GM19328 (cell line): ENCODE results near the gene PITX1.
"Not testable (repeated sequence)": the region's sequence is repeated elsewhere in the genome, so short reads cannot be mapped to it uniquely, and the experiment has no call there.

Experiments
- ATAC-seq: cut with Tn5 transposase; IDR thresholded peaks from one replicate; pipeline ENCODE4 v1.9.1; 2021; ENCODE audit warnings: mild to moderate bottlenecking, moderate library complexity; ENCODE audit not compliant: unreplicated experiment

PITX1 gene

DNA sequence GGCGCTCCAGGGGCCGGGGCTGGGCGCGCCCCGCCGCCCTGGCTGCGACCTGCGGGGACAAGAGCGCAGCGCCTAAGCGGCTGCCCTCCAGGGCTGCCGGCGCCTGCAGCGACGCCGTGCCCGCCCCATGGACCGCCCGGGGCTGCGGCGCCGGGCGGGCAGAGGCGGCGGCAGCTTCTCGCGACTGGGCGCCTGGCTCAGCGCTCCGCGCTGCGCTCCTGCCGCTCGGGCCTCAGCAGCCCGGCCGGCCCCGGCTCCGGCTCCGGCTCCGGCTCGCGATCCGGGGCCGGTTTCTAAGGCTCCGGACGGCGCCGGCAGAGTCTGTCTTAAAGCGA, at the start of gene PITX1:
Gene PITX1, minus strand, starts transcription at position 328 of the 335 bp plus-strand sequence. CDS start 347 bp downstream, outside the sequence.
- ATAC-seq = no peak

DNA sequence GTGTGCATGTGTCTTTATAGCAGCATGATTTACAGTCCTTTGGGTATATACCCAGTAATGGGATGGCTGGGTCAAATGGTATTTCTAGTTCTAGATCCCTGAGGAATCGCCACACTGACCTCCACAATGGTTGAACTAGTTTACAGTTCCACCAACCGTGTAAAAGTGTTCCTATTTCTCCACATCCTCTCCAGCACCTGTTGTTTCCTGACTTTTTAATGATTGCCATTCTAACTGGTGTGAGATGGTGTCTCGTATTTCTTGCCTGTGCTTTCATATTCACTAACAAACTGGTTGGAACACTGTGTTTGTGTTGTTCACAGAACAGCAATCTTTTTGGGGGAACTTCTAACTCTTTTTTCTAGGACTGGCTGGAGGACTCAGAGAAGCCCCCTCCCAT, 49.3 kb upstream of the PITX1 start:
- ATAC-seq = not testable (repeated sequence)

DNA sequence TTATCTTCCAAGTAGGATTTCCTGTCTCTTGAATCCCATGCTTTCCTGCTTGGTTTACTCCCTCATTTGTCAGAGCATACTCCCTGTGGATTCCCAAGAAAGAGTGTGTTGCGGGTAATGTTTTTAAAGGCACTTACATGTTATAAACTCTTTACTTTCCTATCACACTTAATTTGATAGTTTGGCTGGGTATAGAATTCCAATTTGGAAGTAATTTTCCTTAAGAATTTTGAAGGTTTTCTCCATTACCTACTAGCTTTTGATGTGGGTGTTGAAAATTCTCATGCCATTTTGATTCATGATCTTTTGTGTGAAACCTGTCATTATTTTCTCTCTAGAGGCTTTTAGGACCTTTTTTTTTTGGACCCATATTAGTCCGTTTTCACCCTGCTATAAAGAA, 47.2 kb upstream of the PITX1 start:
- ATAC-seq = no peak

DNA sequence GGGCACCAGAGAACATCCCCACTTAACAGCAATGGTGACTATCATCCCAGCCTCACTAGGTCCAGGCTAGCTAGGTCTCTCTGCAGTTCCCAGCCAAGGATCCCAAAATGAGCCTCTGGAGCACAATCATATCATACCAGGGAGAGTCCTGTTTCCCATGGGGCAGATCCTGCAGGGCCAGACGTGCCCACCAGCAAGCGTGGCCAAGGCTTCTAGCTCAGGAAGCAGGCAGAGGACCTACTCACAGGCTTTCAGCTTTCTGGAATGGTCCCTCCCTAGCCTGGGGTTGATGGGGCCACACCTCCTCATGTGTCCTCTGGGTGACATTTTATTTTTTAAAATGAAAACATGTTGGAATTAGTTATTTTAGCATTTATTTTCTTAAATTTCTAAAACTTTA, 45.7 kb upstream of the PITX1 start:
- ATAC-seq = no peak

DNA sequence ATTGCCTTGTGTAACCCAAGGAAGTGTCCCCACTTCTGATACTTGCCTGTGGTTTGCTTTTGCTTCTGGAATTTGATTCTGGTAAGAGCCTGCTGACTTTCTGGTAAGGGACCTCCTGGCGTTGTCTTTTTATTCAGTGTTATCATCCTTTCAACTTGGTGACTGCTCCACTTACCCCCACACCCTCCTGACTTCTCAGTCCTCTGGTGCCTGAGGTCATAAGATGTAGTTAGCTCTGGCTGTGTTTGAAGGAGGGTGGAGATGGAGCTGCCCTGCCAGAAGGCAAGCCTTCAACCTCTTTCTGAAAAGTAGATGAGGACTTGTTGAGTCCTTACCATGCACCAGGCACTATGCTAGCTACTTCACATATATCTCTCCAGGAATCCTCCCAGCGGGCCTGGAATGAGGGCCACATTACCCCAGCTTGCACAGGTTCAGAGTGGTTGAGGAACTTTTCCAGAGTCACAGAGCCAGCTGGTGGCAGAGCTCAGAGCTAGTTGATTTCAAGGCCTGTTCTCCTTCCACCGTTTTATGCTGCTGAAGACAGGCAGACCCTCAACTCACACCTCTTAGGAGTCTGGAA, 45.2 kb upstream of the PITX1 start:
- no peak for ATAC-seq

DNA sequence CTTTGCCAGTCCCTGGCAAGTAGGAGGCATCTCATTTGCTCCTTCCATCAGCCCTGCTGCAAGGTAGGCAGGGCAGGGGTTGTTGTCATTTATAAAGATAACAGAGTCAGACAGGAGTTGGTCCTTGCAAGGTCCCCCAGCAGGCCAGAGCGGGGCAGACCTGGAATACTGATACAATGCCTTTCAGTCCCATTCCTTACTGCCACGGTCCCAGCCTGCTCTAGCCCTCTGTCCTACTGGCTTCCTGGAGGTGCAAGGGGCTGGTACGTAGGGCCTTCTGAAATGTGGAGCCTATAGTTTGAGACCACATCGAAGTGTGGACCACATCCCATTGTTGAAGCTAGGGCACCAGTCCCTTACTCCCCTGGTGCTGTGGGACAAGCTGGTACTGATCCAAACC, 42.8 kb upstream of the PITX1 start:
- ATAC-seq = no peak

DNA sequence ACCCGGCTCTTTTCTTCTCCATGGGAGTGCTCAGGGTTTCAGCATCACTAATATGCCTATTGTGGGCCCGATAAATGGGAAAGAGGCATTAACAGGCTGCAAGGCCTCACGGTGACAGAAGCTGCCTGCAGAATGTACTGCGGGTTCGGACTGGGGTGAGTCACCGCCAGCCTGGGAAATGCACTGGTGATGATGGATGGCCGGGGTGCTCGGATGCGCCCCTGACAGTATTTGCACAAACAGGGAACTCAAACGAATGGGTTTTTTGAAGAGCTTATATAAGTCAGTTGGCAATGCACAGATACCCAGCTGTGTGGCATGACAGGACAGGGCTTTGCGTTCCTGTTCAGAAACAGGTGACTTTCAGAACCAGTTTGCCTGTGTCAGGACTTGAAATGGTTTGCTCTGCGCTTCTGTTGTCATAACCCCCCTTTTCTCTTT, 42.0 kb upstream of the PITX1 start:
- no peak for ATAC-seq

DNA sequence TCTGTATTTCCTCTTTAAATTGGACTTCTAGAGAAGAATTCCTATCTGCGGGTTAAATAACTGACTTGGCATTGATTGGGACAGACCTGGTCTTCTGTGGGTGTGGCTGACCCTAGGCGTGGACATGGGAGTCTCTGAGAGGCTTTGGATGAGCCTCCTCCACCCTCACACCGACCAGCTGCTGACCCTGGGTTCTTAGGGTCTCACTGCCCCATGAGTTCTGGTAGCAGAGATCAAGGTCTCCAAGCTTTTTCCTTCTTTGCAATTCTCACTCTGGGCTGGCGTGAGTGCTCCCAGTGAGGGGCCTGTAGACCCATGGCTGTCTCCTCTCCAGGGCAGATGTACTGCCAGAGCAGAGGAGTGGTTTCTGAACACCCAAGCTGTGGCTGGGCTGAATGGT, 41.6 kb upstream of the PITX1 start:
- ATAC-seq = no peak

DNA sequence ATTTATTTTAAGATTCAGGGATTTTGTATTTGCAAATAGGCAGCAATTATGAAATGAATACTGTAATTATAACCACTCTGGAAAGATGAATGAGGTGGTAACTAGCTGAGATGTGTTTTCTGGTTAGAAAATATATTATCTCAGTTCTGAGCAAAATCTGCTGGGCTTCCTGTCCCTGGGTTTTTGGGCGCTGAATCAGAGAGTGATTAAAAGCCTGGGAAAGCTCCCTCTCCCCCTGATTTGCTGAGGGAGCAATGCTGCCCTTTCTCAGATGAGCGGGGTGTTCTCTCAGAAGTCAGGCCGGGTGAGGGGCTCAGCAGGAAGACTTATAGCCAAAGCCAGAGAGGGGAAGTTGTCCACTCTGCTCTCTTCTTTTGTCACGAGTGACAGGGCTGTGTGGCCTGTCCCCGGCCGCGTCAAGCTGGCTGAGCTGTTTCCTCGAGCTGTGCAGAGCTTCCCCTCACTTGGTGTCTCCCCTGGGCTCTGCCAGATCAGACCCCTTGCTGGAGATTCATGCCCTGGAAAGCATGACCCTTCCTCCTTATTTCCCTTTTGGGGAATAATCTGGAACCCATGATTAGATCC, 39.8 kb upstream of the PITX1 start:
- no peak for ATAC-seq

DNA sequence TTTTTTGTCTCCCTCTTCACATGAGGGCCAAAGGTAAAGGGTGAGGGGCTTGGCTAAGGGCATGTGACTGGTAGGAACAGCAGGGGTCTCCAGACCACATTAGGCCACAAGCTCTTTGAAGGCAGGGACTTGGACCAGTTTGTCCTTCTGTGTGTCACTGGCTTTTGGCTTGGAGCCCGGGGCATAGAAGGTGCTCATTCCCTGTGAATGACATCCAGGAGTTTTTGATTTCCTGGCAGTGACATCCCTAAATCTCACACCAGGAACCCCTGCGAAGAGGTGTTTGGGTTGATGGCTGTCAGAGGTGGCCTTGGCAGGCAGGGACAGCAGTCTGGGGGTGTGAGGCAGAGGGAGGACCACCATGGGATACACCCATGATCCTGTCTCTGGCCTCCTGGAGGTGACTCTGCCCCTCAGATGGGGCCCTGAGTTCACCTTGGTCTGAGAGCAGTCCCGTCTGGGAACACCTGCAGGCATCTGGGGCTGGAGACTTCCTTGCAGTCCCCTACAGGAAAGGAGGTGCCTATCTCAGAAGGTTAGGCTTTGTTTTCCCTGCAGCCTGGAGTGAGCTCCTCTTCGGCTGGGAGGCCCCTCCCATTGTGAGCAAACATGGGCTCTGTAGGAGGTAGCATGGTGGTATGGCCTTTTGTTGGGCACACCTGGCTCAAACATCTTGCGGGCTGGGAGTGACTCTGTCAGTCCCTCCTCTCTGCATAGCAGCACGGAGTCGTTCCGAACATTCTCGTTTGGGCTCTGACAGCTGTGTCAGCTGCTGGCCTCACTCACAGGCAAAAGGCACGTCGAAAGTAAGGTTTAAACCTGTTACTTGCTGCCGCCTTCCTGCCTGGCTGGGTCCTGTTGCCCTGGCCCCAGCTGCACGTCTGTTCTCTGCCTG, 38.6 kb upstream of the PITX1 start:
- ATAC-seq = no peak

DNA sequence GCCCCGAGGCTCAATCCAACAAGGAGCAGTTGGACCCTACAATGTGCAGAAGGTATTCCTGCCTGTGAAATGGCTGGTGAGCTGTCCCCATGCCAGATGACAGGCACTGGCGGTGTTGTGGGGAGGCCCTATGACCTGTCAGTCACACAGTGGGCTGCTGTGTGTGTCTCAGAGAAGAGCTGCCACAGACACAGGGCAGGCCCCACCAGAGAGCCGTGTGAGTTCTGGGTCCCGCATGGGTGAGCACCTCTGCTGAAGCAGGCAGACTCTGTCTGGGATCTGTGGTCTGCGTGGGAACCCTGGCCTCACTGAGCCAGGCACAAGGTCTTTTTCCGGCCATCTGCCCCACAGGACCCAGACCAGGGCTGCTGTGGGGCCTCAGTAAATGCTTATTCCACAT, 37.3 kb upstream of the PITX1 start:
- ATAC-seq = no peak

DNA sequence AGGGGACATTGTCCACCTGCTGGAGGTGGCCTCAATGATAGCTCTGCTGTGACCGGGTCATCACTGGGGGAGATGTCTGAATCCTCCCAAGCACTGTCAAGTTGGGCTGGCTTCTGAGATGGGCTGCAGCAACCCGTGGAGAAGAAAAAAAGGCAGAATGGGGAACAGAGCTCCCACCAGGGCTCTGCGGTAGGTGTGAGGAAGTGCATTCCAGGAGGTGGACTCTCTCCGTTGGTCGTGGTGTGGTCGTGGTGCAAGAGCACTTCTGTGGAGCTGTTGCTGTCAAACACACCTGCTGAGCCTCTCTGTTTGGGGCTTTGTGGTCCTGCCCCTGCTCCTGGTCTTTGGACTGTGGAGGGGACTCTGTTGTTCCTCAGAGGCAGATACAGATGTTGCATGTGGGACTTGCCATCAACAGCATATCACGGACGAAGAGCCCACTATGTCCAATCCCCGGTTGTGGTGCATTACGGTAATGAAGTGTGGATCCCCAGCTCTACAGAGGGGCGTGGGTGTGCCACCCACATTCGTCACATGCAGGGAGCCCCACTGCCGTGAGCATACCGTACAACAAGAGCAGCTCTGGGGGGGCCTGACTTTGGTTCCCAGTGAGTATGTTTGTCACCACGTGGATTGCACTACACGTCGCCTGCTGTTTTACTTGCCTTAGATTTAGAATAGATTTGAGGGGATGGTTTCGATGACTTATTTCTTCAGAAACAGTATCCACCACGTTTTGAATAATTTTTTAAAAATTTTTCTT, 36.0 kb upstream of the PITX1 start:
- no peak for ATAC-seq

DNA sequence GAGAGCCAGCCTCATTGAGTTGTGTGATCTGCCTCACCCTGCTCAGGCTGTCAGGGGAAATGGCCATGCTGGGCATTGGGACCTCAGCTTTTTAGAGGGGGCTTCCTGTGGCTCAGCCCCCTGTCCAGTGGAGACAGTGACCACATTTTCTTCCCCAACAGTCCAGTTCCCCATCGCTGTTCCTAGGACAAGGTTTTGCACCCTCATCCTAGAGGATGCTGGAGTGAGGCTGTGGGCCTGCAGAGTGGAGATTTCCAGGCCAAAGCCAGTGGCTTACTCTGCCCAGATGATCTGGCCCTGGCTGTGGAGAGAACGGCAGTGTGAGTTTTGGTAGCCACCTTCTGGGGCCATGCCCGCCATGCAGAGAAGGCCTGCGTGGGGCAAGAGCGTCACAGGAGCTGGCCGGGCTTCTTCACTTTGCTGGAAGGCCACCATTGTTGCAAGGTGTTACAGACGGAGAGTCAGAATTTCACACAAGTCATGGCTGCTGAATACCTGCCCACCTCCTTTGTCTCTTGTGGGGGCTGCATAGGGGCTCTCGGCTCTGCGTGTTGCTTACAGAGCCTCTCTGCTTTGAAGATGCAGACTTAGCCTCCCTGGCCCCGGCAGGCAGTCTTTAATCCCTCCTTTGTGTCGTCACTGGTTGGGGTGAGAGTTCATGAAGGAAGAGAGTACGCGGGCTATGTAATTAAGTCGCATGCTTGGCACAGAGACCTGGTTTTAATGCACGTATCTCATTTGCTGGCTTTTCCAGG, 35.2 kb upstream of the PITX1 start:
- ATAC-seq = no peak

DNA sequence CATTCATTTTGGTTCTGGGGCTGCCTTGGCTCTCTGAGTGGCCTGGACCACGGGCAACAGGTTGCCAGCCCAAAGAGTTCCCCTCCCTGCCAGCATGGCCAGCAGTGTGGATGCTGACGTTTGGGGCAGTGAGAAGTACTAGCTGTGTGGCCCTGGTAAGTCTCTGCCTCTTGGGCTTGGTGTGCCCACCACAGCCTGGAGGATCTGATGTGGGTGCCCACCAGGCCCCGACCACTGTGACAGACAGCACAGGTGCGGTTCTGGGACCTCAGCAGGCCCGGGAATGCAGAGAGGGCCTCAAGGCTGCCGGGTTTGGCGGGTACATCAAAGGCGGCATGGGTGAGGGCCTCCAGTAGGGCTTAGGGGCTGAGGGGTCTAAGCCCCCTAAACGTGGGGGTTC, 33.6 kb upstream of the PITX1 start:
- ATAC-seq = no peak

DNA sequence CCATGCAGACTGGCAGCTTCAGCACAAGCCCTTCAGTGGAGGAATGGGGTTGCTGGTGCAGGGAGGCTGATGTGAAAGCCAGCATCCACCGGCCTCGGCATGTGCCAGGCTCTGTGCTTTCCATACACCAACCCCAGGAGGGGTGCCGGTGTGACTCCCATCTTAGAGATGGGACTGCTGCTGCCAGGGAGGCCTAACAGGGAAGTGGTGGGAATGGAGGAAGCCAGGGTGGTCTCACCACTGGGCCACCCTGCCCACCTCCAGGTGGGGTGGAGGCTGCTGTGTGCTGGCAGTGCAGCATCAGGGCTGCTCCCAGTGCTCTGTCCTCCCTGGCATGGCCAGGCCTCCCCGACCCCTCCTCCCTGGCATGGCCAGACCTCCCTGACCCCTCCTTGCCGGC, 32.8 kb upstream of the PITX1 start:
- ATAC-seq = no peak

DNA sequence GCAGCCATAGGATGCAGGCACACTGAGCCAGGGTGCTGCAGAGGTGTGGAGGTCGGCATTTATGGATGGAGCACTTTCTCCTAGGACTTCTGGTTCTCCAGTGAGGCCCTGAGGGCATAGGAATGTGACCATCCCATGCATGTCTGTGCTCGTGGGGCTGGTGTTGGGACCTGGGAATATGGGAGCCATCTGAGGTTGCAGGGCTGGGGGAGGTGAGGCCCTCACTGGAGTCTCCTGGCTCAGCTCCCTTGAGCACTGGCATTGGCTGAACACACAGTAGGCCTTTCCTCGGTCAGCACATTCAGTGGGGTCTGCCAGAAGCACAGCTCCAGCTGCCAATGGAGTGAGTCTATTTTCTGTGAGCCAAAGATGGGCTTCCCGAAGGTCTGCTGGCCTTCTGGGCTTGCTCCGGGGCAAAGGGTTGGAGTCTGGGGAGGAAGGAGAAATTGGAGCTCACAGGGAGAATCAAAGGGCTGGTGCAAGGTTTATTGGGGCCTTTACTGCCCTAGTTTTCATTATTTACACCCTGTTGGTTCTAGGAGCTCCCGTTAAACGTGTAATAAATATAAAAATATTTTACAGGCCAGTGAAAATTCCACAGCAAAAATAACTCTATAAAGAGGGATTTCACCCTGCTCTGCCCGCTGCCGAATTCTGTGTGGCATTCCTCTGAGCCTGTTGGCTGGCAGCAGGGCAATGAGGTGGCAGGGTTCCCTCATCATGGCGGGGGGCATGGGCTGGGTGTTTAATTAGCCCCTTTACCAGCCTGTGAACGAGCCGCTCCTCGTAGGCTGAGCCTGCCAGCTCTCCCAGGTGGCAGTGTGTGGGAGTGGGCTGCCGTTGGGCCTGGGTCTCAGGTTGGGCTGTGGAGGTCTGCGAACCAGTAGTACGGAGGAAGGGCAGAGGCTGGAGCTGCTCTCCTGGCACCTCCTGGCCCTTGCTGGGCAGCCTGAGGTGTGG, 31.6 kb upstream of the PITX1 start:
- ATAC-seq = no peak

DNA sequence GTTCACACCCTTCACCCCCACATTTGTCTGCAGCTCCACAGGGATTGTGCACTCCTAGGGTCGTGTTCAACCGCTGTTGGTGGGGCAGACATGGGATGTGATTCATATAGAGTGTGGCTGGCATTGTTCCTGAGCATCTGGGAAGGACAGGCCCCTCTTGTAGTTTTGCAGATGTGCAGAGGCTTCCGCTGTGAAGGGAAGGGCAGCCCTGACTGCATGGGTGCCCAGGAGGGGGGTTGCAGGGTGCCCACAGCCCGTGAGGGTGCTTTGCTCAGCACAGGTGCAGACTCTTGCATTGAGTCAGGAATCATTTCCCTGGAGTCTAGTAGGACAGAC, 30.2 kb upstream of the PITX1 start:
- no peak for ATAC-seq

DNA sequence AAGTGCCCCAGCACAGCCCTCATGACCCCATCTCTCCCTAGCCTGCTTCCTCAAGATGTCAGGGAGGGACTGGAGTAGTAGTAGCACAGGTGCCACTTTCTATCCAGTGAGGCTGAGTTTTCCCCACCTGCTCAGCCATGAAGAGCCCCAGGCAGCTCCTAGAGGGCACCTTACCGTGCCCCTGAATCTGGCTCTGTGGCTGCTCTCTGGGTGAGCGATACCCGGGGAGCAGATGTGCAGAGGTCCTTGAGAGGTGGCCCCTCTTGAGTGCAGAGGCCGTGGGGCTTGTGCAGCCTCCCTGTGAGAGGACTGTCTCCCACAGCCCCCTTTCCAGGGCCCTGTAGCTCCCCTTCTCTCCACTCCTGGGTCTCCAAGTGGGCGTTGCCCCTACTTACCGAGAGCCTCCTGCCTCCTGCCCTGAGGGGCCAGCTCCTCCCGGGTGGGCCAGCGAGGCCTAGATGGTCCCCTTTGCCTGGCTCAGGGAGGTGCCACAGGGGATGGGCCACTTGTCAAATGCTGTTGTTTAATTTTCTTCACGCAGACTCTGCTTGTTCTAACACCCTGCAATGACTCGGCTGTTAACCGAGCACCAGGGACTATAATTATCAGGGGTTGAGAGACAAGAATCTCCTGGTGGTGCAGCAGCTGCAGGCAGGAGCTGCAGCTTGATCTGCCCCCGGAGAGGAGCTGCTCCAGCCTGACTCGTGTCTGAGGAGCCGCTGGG, 29.6 kb upstream of the PITX1 start:
- ATAC-seq = no peak

DNA sequence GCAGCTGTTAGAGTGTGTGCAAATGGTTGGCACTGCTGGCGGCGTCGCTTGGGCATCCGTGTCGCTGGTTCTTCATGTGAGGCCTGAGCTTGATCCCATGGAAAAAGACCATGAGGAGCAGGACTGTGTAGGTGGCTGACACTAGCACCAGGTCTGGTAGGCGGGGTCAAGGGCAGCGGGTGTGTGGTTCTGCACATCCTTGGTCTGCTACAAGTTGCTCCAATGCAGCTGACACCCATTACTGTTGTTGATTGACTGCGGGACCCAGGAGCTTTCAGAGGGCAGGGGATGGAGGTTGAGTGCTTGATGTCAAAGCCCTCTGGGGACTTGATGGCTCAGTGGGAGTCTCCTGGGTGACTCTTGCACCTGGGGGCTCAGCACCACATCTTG, 29.0 kb upstream of the PITX1 start:
- ATAC-seq = no peak
